ENCODE data around the gene SGPP2. TPM values are rescaled to one million over a fixed set of nuclear protein-coding genes. Genes with fewer than 3 reads are reported as not detected.
"Not testable (repeated sequence)": the region's sequence is repeated elsewhere in the genome, so short reads cannot be mapped to it uniquely, and the experiment has no call there.

Gene SGPP2, protein sequence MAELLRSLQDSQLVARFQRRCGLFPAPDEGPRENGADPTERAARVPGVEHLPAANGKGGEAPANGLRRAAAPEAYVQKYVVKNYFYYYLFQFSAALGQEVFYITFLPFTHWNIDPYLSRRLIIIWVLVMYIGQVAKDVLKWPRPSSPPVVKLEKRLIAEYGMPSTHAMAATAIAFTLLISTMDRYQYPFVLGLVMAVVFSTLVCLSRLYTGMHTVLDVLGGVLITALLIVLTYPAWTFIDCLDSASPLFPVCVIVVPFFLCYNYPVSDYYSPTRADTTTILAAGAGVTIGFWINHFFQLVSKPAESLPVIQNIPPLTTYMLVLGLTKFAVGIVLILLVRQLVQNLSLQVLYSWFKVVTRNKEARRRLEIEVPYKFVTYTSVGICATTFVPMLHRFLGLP
- 0.17 TPM for polyA plus RNA-seq (2013, experiment 1 of 2; ENCODE audit: insufficient read length)
- polyA plus RNA-seq (2013, experiment 2 of 2; ENCODE audit: insufficient read length), result 0.15 TPM

DNA sequence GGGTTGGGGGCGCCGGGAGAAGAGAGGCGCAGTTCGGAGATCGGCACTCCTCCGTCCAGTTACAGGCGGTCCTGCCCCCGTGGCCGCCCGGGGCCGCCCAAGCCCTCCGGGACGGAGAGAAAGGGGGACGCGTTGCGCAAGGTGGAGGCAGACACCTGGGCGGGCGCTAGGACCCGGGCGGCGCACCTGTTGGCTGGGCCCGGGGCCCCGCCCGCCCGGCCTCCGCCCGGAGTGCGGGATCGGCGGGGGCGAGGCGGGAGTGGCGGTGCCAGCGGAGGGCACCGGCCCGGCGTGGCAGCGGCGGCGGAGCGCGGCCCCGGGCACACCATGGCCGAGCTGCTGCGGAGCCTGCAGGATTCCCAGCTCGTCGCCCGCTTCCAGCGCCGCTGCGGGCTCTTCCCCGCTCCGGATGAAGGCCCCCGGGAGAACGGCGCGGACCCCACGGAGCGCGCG is at the start of gene SGPP2:
SGPP2 (plus strand) TSS at position 268 of the 453 bp plus-strand sequence; CDS start at position 328, 60 bp downstream.
- DNase-seq, result no peak

DNA sequence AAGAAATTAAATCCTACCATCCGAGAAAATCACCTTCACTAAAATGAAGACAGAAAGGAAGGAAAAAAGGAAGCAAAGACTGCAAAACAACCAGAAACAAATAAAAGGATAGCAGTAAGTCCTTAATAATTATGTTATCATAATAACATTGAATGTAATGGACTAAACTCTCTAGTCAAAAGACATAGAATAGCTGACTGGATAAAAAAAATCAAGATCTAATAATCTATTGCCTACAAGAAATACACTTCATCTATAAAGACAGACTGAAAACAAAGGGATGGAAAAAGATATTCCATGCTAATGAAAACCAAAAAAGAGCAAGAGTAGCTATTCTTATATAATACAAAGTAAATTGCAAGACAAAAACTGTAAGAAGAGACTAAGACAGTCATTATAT is 48.5 kb upstream of the SGPP2 start:
- no peak for DNase-seq

DNA sequence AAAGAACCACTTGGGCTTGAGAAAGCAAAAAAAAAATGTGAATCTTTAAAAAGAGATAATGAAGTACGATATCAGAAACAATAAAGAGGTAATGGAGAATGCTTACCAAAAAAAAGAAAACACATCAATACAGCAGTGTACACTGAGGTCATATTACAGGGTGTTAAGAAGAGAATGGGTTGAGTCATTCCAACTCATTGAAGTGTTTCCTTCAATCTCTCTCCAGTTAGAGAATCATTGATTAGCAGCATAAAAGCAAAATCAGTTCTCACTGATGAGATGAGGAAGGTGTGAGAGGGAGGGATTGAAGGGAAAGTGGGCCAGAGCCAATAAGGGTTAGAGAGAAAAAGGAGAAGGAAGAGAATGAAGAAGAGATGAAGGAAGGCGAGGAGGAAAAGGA is 43.9 kb upstream of the SGPP2 start:
- DNase-seq, result no peak

DNA sequence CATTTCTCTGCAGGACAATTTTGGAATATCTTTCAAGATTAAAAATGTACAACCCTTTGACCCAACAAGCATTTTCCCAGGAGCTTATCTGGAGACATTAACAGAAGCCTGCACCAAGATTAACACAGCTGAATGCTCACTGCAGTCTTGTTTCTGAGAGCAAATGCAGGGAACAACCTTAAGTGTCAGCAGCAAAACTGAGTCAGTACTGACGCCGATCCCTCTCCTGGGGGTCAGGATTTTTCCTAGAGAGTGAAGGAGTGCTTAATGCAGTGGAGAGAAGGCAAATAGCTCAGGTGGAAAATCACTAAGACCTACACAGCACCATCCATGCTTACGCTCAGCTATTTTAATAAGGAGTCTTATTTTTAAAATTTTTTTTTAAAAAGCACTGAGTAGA is 42.8 kb upstream of the SGPP2 start:
- DNase-seq, result no peak

DNA sequence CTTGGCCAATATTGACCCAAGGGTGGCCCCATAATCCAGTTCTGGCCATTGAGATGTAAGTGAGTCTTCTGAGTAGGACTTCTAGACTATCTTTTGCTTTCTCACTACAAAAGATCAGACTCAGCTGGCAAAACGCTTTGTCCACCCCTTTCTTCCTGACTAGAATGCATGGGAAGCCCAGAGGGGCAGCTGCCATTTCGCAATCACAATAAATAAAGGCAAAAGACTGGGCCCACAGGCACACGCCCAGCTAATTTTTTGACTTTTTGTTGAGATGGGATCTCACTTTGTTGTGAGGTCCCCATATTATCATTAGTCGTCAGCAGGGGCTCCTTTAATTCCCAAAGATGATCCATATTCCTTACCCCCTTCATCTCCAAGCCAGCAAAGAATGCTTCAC is 41.1 kb upstream of the SGPP2 start:
- DNase-seq, result no peak

DNA sequence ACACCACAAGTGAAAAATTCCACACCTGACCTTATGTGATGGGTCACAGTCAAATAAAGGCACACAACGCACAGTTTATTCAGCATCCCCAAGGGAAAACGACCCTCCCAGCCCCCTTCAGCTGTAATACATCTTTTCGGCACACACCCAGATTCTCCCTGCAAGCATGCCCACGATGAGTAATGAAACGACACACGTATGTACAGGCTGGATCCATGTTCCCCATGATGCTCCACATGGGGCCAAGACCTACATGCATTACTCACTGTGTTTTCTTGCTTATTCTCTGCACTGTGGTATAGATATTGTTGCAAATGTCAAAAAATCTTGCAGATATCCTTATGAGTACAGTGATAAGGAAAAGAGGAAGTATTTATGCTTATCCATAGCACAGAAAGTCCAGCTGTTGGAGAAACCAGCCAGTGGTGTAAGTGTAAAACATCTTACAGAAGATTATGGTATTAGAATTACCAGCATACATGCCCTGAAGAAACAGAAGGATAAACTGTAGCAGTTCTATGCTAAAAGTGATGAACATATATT is 32.5 kb upstream of the SGPP2 start:
- no peak for DNase-seq

DNA sequence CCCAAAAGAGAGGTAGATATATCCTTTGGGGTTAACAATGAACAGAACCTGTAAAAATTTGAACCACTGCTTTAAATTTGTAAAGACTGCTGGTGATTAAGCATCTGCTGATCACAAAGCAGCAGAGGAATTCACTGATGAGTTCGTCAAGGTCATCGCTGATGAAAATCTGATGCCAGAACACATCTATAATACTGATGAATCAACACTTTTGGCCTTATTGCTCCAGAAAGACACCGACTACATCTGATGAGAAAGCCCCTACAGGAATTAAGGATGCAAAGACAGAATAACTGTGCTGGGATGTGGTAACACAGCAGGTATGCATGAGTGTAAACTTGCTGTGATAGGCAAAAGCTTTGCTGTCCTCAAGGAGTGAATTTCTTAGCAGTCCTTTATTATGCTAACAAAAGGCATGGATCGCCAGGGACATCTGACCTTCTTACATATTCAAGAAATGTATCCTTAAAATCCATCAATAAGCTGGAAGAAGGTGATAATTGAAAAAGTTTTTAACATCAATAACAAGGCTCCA is 30.5 kb upstream of the SGPP2 start:
- DNase-seq, result no peak

DNA sequence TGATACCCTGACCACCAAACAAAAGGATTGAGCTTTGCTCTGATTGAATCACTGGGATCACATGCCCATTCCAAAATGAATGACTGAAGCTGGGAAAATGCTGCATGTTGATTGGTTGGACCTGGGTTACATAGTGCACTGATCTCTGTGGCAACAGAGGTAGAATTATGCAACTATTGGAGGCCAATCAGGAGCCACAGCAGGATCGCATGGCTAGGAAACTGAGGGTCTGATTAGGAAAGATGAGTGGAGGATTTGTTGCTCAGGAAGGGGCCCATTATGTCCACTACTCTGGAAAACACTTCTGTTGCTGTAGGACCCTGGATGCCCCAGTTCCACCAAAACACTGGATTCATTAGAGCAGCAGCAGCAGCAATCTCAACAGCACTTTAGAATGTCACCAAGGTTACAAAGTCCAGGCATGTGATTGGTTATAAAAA is 25.9 kb upstream of the SGPP2 start:
- DNase-seq, result no peak

DNA sequence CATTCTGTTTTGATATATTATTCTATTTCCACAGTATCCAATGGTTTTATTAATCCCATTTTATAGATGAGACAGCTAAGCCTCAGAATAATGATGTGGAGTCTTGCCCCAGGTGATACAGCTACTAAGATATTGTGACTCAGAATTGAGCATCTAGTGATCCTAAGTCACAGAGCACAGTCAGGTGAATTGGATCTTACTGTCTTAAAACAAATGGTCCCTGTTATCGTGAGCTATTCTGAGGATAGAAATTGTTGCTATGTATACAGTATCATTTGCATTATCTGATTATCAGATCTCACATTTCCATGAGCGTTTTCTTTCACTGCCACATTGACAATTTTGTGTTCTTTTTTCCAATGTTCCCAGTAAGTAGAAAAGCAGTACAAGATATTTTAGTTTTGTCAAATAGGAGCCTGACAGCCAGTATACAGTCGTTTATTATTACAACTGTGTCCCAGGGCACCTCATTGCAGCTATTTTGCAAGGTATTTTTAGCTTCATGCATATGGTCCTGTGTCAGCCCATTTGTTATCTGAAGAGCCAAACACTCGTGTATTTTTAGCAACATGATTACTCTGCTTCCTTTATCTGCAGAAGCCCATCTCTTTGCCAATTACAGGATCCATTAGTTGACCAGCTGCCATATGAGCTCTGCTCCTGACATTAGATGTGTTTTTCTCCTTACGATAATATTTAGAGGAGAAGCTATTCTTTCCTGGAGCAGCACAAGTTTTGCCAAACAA is 25.1 kb upstream of the SGPP2 start:
- DNase-seq, result no peak

DNA sequence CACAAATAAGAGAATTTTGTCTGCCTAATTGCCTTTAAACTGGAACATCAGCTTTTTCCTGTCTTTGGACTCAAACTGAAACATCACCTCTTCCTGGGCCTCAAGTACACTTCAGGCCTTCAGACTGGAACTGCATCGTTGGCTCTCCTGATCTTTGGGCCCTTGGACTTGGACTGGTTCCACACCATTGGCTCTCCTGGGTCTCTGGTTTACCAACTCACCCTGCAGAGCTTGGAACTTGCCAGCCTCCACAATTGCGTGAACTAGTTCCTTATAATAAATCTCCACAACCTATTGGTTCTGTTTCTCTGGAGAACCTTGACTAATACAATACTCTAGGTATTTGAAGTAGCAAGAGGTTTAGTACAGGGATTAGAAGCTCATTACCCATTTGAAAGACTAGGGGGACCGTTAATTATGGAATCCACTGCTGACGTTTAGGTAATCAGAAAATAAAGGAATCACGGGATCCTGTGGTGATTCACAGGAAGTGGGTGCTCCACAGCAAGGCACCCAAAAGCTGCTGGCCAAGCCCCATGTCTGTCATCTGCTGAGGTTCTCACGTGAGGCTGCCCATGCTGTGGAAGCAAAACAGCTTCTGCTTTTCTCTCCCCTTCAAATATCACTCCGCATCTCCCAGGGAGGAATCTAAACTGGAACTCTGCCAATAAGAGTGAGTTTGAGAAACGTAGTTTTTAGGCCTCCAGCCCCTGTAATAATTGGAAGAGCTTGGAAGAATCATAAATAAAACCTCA is 20.0 kb upstream of the SGPP2 start:
- DNase-seq, result no peak

DNA sequence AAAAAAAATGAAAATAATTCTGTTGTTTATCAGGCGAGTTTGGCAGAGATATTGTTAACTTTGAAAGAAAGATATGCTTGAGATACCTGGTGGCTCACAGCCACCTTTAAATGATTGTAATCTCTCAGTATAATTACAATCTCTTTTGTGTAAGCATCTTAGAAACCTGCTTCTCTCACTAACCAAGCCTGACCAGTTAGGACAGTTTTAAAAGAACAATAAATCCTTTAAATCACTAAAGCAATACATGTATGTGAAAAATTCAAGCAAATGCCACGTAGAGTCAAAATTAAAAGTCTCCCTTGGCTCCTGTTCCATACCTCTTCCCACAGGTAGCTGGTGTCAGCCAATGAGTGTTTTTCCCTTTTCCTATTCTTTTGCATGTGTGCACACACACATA is 15.7 kb upstream of the SGPP2 start:
- no peak for DNase-seq

DNA sequence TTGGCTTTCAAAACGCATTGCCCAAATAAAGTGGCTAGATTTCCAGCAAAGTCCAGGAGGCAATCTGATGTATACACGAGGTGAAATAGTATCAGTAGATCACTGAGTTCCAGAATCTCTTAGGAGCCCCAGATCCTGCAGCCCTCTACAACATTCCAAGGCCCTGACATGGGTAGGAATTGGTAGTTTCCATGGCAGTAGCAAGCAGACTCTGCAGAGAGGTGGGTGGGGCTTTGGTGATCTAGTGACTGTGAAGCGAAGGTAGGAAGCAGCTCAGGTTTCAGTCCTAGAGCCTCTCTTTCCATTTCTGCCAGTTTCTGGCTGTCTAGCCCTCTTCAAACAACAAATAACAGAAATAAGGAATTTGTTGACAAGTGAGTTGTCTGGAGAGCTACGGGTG is 13.8 kb upstream of the SGPP2 start:
- DNase-seq, result no peak

DNA sequence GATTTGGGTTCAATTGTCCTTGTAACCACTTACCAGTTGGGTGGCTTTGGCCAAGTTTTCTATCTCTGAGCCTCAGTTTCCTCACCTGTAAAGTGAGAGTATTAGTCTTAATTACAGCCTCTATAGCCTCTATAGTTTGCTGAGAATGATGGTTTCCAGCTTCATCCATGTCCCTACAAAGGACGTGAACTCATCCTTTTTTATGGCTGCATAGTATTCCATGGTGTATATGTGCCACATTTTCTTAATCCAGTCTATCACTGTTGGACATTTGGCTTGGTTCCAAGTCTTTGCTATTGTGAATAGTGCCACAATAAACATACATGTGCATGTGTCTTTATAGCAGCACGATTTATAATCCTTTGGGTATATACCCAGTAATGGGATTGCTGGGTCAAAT is 12.0 kb upstream of the SGPP2 start:
- DNase-seq, result not testable (repeated sequence)

DNA sequence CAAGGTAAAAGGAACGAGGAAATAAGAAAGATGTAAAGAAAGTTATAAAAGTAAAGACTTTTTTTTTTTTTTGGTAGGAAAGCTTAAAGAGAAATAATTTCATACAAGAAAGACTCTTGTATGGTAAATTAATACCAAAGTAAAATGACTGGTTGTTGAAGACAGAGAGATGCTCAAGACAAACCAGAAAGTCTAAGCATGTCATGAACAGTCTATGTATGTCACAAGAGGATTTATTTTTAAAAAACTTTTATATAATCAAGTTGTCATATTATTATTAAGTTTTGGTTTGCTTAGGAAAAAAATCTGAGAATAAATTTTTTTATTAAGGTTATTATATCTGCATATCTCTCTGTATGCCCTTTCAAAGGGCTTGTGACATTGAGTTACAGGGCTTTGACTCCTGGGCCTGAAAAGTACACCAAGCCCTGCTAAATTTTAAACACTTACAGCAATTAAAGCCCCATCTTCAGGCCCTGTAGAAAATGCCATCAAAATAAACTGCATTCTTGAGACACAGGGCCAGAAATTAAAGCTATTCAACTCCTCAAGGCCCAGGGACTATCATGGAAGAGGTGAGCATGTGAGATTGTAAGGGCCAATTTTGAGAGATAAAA is 10.9 kb upstream of the SGPP2 start:
- no peak for DNase-seq

DNA sequence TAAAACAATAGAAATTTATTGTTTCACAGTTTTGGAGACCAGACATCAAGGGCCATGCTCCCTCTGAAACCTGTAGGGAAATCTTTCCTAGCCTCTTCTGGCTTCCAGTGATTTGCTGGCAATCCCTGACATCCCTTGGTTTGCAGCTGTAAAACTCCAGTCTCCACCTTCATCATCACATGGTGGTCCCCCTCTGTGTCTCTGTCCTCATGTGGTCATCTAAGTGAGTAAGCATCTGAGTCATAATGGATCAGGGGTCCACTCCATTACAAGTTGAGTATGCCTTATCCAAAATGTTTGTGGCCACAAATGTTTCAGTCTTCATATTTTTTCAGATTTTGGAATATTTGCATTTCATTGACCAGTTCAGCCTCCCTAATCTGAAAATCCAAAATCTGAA is 5.6 kb upstream of the SGPP2 start:
- no peak for DNase-seq

DNA sequence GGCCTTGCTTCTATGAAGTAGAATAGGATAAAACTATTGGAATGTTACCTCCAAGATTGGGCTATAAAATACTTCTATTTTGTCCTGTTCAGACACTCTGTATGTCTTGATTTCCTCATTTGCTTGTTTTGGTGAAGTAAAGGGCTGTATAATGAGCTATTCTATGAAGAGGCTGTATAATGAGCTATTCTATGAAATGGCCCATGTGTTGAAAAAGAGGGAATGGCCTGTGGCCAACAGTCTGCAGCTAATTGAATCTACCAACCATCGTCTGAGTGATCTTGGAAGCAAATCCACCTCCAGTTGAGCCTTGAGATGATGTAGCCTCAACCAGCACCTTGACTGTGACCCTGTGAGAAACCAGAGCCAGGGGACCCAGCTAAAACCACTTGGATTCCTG is 3.8 kb upstream of the SGPP2 start:
- no peak for DNase-seq

DNA sequence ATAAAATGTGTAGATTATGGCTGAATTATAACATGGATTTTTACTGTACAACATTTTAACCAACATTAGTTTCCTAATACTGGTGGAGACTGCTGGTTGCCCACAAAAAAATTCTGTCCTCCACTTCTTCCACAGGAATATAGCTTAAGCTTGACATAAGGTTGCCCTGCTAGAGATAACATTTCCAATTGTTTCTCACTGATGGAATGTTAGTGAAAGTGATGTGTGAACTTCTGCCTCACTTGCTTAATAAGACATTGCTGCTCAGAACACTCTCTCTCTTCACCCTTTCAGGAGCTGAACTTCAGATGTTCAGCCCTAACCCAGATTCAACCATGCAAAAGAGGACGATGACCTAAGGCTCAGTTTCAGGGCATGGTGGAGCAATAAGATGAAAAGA is 2.7 kb upstream of the SGPP2 start:
- no peak for DNase-seq

DNA sequence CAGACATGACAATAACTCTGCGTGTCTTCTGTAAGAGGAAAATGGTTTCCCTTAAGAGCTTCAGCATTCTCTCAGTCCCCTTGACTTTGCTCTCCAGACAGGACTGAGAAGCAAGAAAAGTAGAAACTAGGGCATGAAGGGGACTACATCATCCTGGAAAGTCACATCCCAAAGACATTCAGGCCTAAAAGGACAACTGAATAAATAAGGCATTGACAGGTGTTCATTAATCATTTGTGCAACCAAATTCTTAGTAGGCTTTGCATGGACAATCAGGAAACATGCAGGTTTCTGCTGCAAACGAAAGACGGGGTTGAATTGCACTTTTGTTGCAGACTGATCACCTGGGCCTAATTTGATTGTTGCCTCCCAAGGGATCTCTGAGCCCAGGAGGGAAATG is 1.2 kb upstream of the SGPP2 start:
- no peak for DNase-seq

DNA sequence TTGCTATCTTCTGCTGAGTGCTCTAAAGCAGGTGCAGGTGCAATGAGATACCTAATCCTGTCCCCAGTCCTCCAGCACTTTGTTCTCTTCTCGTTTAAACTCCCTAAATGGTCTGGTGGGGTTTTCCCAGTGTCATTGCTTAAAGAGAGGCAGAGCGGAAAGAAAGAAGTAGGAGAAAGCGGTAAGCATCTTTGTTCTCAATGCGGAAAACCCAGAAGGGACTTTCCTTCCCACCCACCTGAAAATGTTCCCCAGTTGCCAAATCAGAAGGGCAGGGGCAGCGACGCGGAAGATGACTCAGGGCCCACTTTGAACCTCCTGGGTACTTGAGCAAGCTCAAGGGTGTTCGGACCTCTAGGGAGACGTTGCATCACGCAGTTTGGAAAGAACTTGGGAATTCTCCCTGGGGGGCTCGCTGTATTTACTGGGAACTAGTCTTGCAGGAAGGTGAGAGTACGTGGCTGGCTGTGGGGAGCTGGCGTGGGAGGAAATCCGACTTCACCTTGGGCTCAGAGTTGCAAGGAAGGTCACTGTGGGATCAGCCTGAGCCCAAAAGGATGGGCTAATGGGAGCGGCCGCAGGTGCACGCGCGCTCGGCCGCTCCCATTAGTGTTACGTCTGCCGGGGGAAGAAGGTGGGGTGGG is 589 bp upstream of the SGPP2 start:
- DNase-seq, result no peak

DNA sequence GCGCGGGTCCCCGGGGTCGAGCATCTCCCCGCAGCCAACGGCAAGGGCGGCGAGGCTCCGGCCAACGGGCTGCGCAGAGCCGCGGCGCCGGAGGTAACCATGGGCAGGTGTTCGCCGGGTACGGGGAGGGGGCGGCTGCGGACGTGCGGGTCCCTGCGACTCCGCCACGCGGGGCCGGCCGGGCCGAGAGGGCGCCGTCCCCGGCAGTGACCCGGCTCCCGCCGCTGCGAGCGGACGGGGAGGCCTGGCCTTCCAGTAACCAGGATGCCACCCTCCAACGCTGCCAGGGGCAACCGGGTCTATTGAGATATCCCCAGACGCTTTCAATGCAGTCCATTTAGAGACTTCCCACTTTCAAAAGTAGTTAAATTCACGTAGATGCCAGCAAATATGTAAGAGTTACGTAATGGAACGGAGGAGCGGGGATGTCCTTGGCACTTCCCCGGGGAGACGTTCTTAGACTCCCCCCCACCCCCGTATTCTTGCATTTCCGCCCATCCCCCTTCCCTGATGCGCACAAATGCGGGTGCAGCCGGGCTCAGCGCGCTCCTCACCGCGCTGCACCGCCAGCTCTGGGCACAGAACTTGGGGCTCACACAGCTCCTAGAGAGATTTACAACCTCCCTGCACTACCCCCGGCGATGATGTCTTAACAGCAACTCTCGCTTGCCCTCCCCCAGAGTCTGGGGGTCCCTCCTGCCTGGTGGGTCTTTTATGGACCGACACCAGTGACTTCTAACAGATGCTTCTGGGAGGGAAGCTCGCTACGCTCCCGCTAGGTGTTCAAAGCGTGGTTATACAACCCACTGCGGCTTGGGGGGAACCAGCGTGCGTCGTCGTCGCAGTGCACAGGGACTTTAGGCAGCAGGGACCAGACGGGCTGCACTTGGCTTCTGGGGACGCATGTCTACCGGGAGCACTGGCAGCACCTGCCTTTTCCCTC is 657 bp downstream of the SGPP2 start:
- DNase-seq, result no peak

All from fibroblast of skin of abdomen (primary cell).